LNCAP (cell line): ENCODE results near the gene MLST8.

Experiments
- TF ChIP-seq, protein P1 (sequence below): fragments of 450-650 bp; IDR thresholded peaks from 2 replicates; pipeline ENCODE4 v1.5.1; 2017; ENCODE audit warnings: mild to moderate bottlenecking

The MLST8 gene

DNA sequence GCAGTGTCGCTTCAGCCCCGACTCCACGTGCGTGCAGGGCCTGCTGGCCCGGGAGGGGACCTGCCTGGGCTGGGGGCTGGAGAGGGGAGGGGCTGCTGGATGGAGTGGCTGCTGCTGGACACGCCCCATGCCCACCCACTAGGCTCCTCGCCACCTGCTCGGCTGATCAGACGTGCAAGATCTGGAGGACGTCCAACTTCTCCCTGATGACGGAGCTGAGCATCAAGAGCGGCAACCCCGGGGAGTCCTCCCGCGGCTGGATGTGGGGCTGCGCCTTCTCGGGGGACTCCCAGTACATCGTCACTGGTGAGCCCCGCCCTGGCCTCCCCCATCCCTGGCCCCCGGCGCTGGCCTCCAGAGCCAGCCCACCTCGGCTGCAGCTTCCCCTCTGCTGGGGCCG lies 3.1 kb downstream of the MLST8 start:
- TF ChIP-seq, protein P1, sequence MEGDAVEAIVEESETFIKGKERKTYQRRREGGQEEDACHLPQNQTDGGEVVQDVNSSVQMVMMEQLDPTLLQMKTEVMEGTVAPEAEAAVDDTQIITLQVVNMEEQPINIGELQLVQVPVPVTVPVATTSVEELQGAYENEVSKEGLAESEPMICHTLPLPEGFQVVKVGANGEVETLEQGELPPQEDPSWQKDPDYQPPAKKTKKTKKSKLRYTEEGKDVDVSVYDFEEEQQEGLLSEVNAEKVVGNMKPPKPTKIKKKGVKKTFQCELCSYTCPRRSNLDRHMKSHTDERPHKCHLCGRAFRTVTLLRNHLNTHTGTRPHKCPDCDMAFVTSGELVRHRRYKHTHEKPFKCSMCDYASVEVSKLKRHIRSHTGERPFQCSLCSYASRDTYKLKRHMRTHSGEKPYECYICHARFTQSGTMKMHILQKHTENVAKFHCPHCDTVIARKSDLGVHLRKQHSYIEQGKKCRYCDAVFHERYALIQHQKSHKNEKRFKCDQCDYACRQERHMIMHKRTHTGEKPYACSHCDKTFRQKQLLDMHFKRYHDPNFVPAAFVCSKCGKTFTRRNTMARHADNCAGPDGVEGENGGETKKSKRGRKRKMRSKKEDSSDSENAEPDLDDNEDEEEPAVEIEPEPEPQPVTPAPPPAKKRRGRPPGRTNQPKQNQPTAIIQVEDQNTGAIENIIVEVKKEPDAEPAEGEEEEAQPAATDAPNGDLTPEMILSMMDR: no peak

DNA sequence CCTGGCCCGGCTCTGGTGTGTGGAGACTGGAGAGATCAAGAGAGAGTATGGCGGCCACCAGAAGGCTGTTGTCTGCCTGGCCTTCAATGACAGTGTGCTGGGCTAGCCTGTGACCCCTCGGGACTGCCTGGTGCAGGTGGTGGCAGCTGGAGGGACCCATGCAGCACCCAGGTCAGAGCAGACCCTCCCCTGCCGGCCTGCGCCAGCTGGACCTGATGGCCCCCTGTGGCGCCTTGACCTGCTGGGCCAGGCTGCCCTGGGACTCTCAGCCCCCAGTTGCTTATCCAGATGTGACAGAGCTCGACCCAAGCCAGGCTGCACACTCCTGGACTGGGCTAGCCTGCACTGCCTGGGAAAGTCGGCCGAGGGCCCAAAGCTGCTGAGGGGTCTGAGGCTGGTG lies 3.5 kb downstream of the MLST8 start:
- TF ChIP-seq, protein P1: no peak

DNA sequence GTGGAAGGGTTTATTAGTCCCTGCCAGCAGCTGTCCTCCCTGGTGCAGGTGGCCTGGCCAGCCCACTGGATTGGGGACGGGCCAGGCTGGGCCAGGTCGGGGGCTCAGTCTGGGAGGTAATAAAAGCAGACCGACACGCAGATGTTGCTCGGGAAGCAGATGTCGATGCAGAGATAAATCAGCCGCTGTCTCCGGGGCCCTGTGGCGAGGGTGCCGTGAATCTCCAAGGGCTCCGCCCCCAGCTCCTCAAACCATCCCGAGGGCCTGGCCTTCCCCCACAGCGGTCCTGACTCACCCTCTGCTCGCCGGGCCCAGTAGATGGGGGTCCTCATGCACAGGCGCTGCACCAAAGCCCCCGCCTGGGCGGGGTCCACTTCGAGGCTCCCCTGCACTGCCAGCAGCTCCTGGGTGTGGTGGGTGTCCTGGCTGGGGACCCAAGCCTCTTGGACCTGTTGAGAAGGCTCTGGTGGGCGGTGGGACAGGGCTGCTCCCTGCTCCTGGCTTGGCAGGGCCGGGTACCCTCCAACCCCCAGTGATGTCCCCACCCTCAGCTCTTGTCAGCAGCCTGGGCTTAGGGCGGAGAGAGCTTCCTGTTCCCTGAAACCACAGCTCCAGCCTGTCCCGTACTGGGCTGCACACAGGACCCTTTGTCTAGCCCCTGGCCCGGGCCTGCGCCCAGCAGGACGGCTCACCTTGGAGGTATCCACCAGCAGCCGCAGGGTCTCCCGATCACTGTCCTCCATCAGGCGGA lies 4.2 kb downstream of the MLST8 start:
- TF ChIP-seq, protein P1: no peak

DNA sequence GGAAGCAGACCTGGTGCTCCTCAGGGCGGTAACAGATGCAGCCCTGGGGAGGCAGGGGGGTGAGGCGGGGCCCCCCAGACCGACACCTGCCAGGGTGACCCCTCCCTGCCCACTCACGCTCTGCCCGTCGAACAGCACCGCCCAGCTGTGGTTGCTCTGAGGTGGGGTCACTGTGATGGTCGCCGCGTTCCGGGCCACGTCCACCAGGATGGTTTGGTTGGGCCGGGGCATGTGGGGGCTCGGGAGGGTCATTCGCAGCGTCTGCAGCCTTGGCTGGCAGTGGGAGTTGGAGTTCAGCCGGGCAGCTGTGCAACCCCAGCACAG lies 4.7 kb downstream of the MLST8 start:
- TF ChIP-seq, protein P1: no peak

DNA sequence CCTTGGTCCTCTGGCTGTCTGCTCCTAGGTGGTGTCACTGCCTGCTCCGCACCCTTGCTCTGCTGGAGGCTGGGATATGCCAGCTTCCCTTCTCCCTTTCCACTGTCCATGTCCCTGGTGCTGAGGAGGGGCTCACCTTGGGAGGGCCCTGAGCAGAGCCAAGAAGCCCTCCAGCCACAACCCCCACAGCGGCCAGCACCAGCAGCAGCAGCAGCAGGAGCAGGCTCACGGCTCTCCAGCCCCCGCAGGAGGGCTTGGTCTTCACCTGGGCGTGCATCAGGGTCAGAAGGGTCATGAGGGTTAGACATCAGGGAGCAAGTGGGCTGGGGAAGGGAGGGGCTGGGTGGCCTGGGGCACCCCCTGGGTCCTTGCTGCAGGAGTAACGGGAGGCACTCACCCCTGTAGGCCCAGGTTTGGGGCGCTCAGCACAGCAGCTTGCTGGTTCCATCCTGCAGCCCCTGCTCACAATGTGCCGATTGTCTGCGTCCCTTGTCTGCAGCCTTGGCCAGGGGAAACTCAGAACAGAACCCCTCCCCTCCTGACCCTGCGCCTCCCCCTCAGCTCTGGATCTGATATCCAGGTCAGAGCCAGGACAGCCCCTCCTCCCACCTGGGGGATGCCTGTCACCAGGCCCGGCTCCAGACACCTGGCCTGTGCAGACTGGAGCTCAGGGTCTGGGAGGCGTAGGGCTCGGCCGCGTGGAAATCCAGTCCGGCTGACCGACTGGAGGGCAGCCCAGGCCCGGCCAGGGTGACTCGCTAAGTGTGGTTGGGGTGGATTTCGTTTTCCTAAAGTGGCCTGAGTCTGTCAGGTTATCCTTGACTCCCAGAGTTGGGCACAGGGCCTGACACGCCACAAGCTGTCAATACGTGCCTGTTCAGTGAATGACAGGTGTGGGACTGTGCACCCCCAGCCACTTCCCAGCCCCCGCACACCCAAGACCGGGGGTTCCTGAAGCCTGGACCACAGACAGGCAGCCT lies 5.4 kb downstream of the MLST8 start, which contains the start of gene BRICD5:
BRICD5 (minus strand) TSS at position 478 of the 980 bp plus-strand sequence; CDS start at position 448, 30 bp downstream.
- TF ChIP-seq, protein P1: no peak

DNA sequence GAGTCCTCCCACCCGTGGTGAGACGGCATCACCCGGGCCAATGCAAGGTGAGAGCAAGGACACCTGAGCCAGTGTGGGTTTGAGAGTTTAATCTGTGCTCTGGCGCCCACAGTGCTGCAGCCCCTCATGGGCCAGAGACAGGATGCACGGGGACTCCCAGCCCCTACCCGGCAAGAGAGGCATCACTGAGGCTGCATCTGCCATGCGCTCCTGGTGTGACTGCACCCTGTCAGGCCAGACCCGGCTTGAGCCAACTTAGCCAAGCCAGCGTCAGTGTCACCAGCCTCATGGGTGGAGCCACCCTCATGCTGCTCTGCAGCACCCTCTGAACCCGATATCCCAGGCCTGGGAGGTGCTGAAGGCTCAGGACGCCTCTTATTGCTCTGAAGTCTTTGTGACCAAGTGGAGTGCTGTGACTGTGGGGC lies 6.7 kb downstream of the MLST8 start:
- TF ChIP-seq, protein P1: no peak

DNA sequence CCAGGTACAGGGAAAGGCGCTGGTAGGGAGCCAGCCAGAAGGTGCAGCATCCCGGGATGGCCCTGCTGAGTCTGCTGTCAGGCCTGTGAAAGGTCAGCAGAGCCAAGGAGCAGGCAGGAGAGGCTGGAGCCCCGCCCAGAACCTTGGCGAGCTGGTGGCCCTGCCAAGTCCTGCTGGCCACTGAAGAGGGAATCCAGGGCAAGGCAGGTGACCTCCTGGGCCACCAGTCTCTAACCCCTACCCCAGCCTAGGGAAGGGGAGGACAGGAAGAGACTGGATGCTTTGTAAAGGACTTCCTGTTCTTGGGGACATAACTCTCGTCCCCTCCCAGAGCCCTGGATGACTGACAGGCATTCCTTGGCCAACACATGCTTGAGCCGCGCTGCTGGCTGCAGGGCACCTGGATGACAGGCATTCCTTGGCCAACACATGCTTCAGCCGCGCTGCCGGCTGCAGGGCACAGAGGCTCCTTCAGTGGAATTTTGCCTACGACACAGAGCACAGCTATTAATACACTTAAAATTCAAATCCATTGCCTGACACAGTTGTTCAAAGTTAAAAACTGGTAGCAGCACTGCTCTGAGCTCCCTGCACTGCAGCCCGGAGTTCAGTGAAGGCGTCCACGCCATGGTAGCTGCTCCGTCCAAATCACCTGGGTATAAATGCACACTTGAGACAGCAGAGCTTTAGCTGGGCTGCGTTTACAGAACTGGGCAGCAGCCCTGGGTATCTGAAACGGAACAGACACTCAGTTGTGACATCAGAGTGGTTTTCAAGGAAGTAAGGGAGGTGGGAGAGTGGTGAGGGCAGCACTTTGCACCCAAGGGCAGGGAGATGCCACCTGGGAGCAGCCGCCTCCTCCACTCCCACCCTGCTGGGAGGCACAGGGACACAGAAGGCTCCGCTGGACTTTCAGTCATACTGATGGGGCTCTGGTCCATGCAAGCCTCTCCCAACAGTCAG lies 7.4 kb downstream of the MLST8 start:
- TF ChIP-seq, protein P1: no peak
